Caco-2 (cell line): ENCODE results near the gene ZDHHC3. TPM values are rescaled to one million over a fixed set of nuclear protein-coding genes. Genes with fewer than 3 reads are reported as not detected.

ENCODE experiments used
- BruUV-seq: library from RNA; stranded (reverse); fragments of 400-500 nt; replicated peaks from 2 replicates; lab custom pipeline; 2021; lab: Mats Ljungman, UMichigan
- CTCF ChIA-PET: fragments of 300-600 bp; sonication (Branson Sonifier 250); formaldehyde crosslinking; loops from one replicate; lab custom pipeline; 2022; ENCODE audit warnings: antibody characterized with exemption; lab: Charles Lee
- POLR2A ChIA-PET: fragments of 300-600 bp; sonication (Branson Sonifier 250); formaldehyde crosslinking; loops from one replicate; lab custom pipeline; 2022; ENCODE audit warnings: antibody characterized with exemption; lab: Charles Lee
- DNase-seq, 2 experiments: peaks; one replicate each; pipeline versions ENCODE4 v3.0.0 to v3.0.0-alpha.2; 2020 to 2022
- H3K27me3 ChIP-seq: replicated peaks from 2 replicates; pipeline ENCODE4 v1.6.0; 2011; ENCODE audit warnings: low read length; ENCODE audit not compliant: control insufficient read depth, insufficient read depth
- H3K36me3 ChIP-seq: 2 replicates; pipeline ENCODE4 v1.5.1; 2011; ENCODE audit warnings: low read length; ENCODE audit not compliant: control insufficient read depth, insufficient read depth
- H3K4me1 ChIP-seq: fragments of 250-450 bp; sonication (Bioruptor Pico); 2 replicates; pipeline ENCODE4 v1.5.1; 2020; ENCODE audit warnings: mild to moderate bottlenecking
- H3K4me3 ChIP-seq: 2 replicates; pipeline ENCODE4 v1.5.1; 2011; ENCODE audit warnings: low read depth, mild to moderate bottlenecking, control low read depth, low read length
- H3K9me3 ChIP-seq: fragments of 250-450 bp; sonication (Bioruptor Pico); 2 replicates; pipeline ENCODE4 v1.5.1; 2020; ENCODE audit warnings: mild to moderate bottlenecking, moderate library complexity
- H3K27ac Mint-ChIP-seq: one replicate; pipeline ENCODE4 v1.8.0; 2022; ENCODE audit warnings: mixed read lengths; ENCODE audit not compliant: unreplicated experiment
- H3K27me3 Mint-ChIP-seq: one replicate; pipeline ENCODE4 v1.8.0; 2022; ENCODE audit warnings: mixed read lengths; ENCODE audit not compliant: insufficient read depth, unreplicated experiment
- H3K36me3 Mint-ChIP-seq: one replicate; pipeline ENCODE4 v1.8.0; 2022; ENCODE audit warnings: mild to moderate bottlenecking, mixed read lengths; ENCODE audit not compliant: insufficient read depth, unreplicated experiment
- H3K4me1 Mint-ChIP-seq: one replicate; pipeline ENCODE4 v1.8.0; 2022; ENCODE audit warnings: low read depth, mixed read lengths; ENCODE audit not compliant: unreplicated experiment
- H3K4me3 Mint-ChIP-seq: one replicate; pipeline ENCODE4 v1.8.0; 2022; ENCODE audit warnings: mild to moderate bottlenecking, moderate library complexity, mixed read lengths; ENCODE audit not compliant: unreplicated experiment
- H3K9me3 Mint-ChIP-seq: one replicate; pipeline ENCODE4 v1.8.0; 2022; ENCODE audit warnings: mixed read lengths; ENCODE audit not compliant: unreplicated experiment
- CTCF ChIP-seq, 2 experiments: fragments of 200-600 bp in 1 of 2; IDR thresholded peaks; 1 replicate in 1 of 2; 2 replicates in 1 of 2; pipeline versions ENCODE4 v1.5.1 to v1.8.0; 2011 to 2022; ENCODE audit warnings: antibody characterized with exemption in 1 of 2, control low read depth in 1 of 2, inconsistent platforms in 1 of 2, low read depth in 1 of 2, low read length in 1 of 2, mild to moderate bottlenecking in 1 of 2, moderate library complexity in 1 of 2; ENCODE audit not compliant: insufficient read depth in 1 of 2, severe bottlenecking in 1 of 2, unreplicated experiment in 1 of 2
- intact Hi-C: fragments of 100-400 bp; cut with micrococcal nuclease; formaldehyde crosslinking; loops from one replicate; pipeline ENCODE4 v1.10.0; 2022; ENCODE audit not compliant: unreplicated experiment
- total RNA-seq: library from RNA; stranded (reverse); gene quantifications from 2 replicates; pipeline ENCODE4 v1.2.3, GENCODE V29; 2022

Gene ZDHHC3
- total RNA-seq, 1 experiment from 2014 or later = 71.3 TPM

- no TSS peak for BruUV-seq
- intact Hi-C loops = no loop called here
These were observed 45.7 kb upstream of the ZDHHC3 start for GRCh38 chr3:45021524-45022297.

GRCh38 chr3:45020534-45020933 lies 44.6 kb upstream of the ZDHHC3 start:
- intact Hi-C loops = no loop called here
- Mint-ChIP-seq H3K27ac (no peak overlapping the region), H3K36me3 (no peaks in the 10 kb centered on the region), H3K4me1 (peaks cover 6% of the 10 kb centered on the region), H3K27me3 (no peaks in the 10 kb centered on the region), H3K9me3 (no peaks in the 10 kb centered on the region), H3K4me3 (no peak overlapping the region)
- POLR2A ChIA-PET = no interaction called here
- no peaks in the 10 kb centered on the region for H3K9me3 ChIP-seq
- DNase-seq = no peak
- no peak for TF ChIP-seq CTCF (IDR thresholded peaks at IDR 0.05; ENCODE audit: insufficient read depth in 1 of 2, low read depth in 1 of 2, low read length in 1 of 2, severe bottlenecking in 1 of 2, unreplicated experiment in 1 of 2)
- H3K36me3 ChIP-seq = no peaks in the 10 kb centered on the region
- peaks cover under 1% of the 10 kb centered on the region; the same call in 1 of the 2 replicates for H3K4me1 ChIP-seq
- H3K4me3 ChIP-seq = no peak overlapping the region
- BruUV-seq = no TSS peak
- CTCF ChIA-PET = interaction anchor here (1.0 kb wide), 1 partner anchor 9 kb away, joined by 3 read pairs; no protein-coding TSS in a partner anchor
- no peaks in the 10 kb centered on the region for H3K27me3 ChIP-seq

More at GRCh38 chr3:45021524-45022297, 45.7 kb upstream of the ZDHHC3 start:
- no peak for DNase-seq
- Mint-ChIP-seq H3K9me3 (no peaks in the 10 kb centered on the region), H3K27me3 (no peaks in the 10 kb centered on the region), H3K27ac (no peak overlapping the region), H3K36me3 (no peaks in the 10 kb centered on the region), H3K4me3 (no peak overlapping the region), H3K4me1 (peaks cover 6% of the 10 kb centered on the region)
- H3K4me1 ChIP-seq = no peaks in the 10 kb centered on the region
- no peaks in the 10 kb centered on the region for H3K27me3 ChIP-seq
- H3K36me3 ChIP-seq = no peaks in the 10 kb centered on the region
- no peak overlapping the region for H3K4me3 ChIP-seq
- POLR2A ChIA-PET = no interaction called here
- CTCF ChIA-PET = no interaction called here
- no peak for TF ChIP-seq CTCF (IDR thresholded peaks at IDR 0.05; ENCODE audit: insufficient read depth in 1 of 2, low read depth in 1 of 2, low read length in 1 of 2, severe bottlenecking in 1 of 2, unreplicated experiment in 1 of 2)
- no peaks in the 10 kb centered on the region for H3K9me3 ChIP-seq

GRCh38 chr3:45017821-45018220 lies 41.8 kb upstream of the ZDHHC3 start:
- CTCF ChIA-PET = no interaction called here
- intact Hi-C loops = no loop called here
- BruUV-seq = no TSS peak

More at GRCh38 chr3:45017821-45018220, 41.8 kb upstream of the ZDHHC3 start:
- Mint-ChIP-seq H3K9me3 (no peaks in the 10 kb centered on the region), H3K27ac (no peak overlapping the region), H3K4me3 (no peak overlapping the region), H3K36me3 (peaks cover 15% of the 10 kb centered on the region), H3K4me1 (peaks cover 17% of the 10 kb centered on the region), H3K27me3 (no peaks in the 10 kb centered on the region)
- DNase-seq = no peak
- H3K27me3 ChIP-seq = no peaks in the 10 kb centered on the region
- H3K36me3 ChIP-seq = no peaks in the 10 kb centered on the region
- peaks cover 20% of the 10 kb centered on the region for H3K4me1 ChIP-seq
- TF ChIP-seq CTCF (IDR thresholded peaks at IDR 0.05; ENCODE audit: insufficient read depth in 1 of 2, low read depth in 1 of 2, low read length in 1 of 2, severe bottlenecking in 1 of 2, unreplicated experiment in 1 of 2) = no peak
- POLR2A ChIA-PET = no interaction called here
- no peak overlapping the region for H3K4me3 ChIP-seq
- H3K9me3 ChIP-seq = no peaks in the 10 kb centered on the region
